ENCODE results near the gene PLOD3. TPM values are rescaled to one million over a fixed set of nuclear protein-coding genes. Genes with fewer than 3 reads are reported as not detected.

PLOD3 gene
- total and polyA plus RNA-seq, 5 donors from 2014 or later: 13.8 to 35.4 (median 15.0) TPM

- no peak for DNase-seq
- Histone ChIP-seq H3K9me3 (ENCODE audit: control insufficient read depth in 2 of 2, low read length in 2 of 2) (no peaks in the 10 kb centered on the region), H3K27ac (ENCODE audit: insufficient read depth, low read length, poor library complexity, severe bottlenecking) (no peak overlapping the region), H3K36me3 (ENCODE audit: control insufficient read depth, insufficient read depth, low read length) (no peaks in the 10 kb centered on the region), H3K4me1 (ENCODE audit: control insufficient read depth, insufficient read depth, low read length, poor library complexity, severe bottlenecking) (peaks cover 61% of the 10 kb centered on the region), H3K27me3 (ENCODE audit: control insufficient read depth, insufficient read depth, low read length) (peaks cover 54% of the 10 kb centered on the region), H3K4me3 (ENCODE audit: low read depth, low read length) (no peak overlapping the region)
- Mint-ChIP-seq H3K9me3 (peaks cover 0 to 14% (median 3%) of the 10 kb centered on the region in 7 donors), H3K4me1 (peaks cover 6 to 79% (median 47%) of the 10 kb centered on the region in 4 donors), H3K27ac (no peak overlapping the region), H3K4me3 (peak overlapping the region; percentile 24 to 64 (median 46)), H3K36me3 (peaks cover 4% of the 10 kb centered on the region), H3K27me3 (peaks cover 85% of the 10 kb centered on the region)
- ATAC-seq (ENCODE audit: low read depth in 2 of 2): no peak
Observed at GRCh38 chr7:101169110-101169837, 48.1 kb downstream of the PLOD3 start.

- Mint-ChIP-seq H3K36me3 (peaks cover 4% of the 10 kb centered on the region), H3K27me3 (peaks cover 79% of the 10 kb centered on the region), H3K4me3 (peak overlapping the region in 3 of 4 donors; percentile 2 to 52 (median 4)), H3K9me3 (peaks cover 0 to 13% (median 3%) of the 10 kb centered on the region in 7 donors), H3K27ac (peak overlapping the region in 1 of 3 donors; percentile 38), H3K4me1 (peaks cover 6 to 74% (median 42%) of the 10 kb centered on the region in 4 donors)
- H3K4me3 ChIP-seq (ENCODE audit: low read depth, low read length): no peak overlapping the region
- H3K9me3 ChIP-seq (ENCODE audit: control insufficient read depth in 2 of 2, low read length in 2 of 2): no peaks in the 10 kb centered on the region
- peaks cover 61% of the 10 kb centered on the region for H3K4me1 ChIP-seq (ENCODE audit: control insufficient read depth, insufficient read depth, low read length, poor library complexity, severe bottlenecking)
- ATAC-seq (ENCODE audit: low read depth in 2 of 2) (no peak), DNase-seq (no peak)
- peaks cover 51% of the 10 kb centered on the region for H3K27me3 ChIP-seq (ENCODE audit: control insufficient read depth, insufficient read depth, low read length)
- no peak overlapping the region for H3K27ac ChIP-seq (ENCODE audit: insufficient read depth, low read length, poor library complexity, severe bottlenecking)
- H3K36me3 ChIP-seq (ENCODE audit: control insufficient read depth, insufficient read depth, low read length): no peaks in the 10 kb centered on the region
Observed at GRCh38 chr7:101168412-101169049, 48.9 kb downstream of the PLOD3 start.

GRCh38 chr7:101167645-101168411, 49.6 kb downstream of the PLOD3 start:
- peaks cover 0 to 13% (median 3%) of the 10 kb centered on the region in 7 donors for H3K9me3 Mint-ChIP-seq
- Histone ChIP-seq H3K27me3 (ENCODE audit: control insufficient read depth, insufficient read depth, low read length) (peaks cover 51% of the 10 kb centered on the region), H3K4me3 (ENCODE audit: low read depth, low read length) (no peak overlapping the region), H3K36me3 (ENCODE audit: control insufficient read depth, insufficient read depth, low read length) (no peaks in the 10 kb centered on the region), H3K9me3 (ENCODE audit: control insufficient read depth in 2 of 2, low read length in 2 of 2) (no peaks in the 10 kb centered on the region), H3K4me1 (ENCODE audit: control insufficient read depth, insufficient read depth, low read length, poor library complexity, severe bottlenecking) (peaks cover 57% of the 10 kb centered on the region), H3K27ac (ENCODE audit: insufficient read depth, low read length, poor library complexity, severe bottlenecking) (no peak overlapping the region)
- peaks cover 6 to 70% (median 42%) of the 10 kb centered on the region in 4 donors for H3K4me1 Mint-ChIP-seq
- H3K27me3 Mint-ChIP-seq: peaks cover 79% of the 10 kb centered on the region
- H3K36me3 Mint-ChIP-seq: peaks cover 4% of the 10 kb centered on the region
- no peak for DNase-seq
- H3K27ac Mint-ChIP-seq: no peak overlapping the region
- no peak for ATAC-seq (ENCODE audit: low read depth in 2 of 2)
- H3K4me3 Mint-ChIP-seq: peak overlapping the region in 1 of 4 donors; percentile 4

GRCh38 chr7:101166909-101167644, 50.3 kb downstream of the PLOD3 start:
- Histone ChIP-seq H3K4me1 (ENCODE audit: control insufficient read depth, insufficient read depth, low read length, poor library complexity, severe bottlenecking) (peaks cover 57% of the 10 kb centered on the region), H3K9me3 (ENCODE audit: control insufficient read depth in 2 of 2, low read length in 2 of 2) (no peaks in the 10 kb centered on the region), H3K36me3 (ENCODE audit: control insufficient read depth, insufficient read depth, low read length) (no peaks in the 10 kb centered on the region), H3K27ac (ENCODE audit: insufficient read depth, low read length, poor library complexity, severe bottlenecking) (no peak overlapping the region), H3K4me3 (ENCODE audit: low read depth, low read length) (no peak overlapping the region), H3K27me3 (ENCODE audit: control insufficient read depth, insufficient read depth, low read length) (peaks cover 51% of the 10 kb centered on the region)
- Mint-ChIP-seq H3K27me3 (peaks cover 81% of the 10 kb centered on the region), H3K9me3 (peaks cover 0 to 13% (median 3%) of the 10 kb centered on the region in 7 donors), H3K36me3 (peaks cover 4% of the 10 kb centered on the region), H3K4me3 (peak overlapping the region in 1 of 4 donors; percentile 4), H3K27ac (no peak overlapping the region), H3K4me1 (peaks cover 6 to 72% (median 44%) of the 10 kb centered on the region in 4 donors)
- ATAC-seq (ENCODE audit: low read depth in 2 of 2): no peak
- no peak for DNase-seq

- DNase-seq (no peak), ATAC-seq (ENCODE audit: low read depth in 2 of 2) (no peak)
- H3K27me3 Mint-ChIP-seq: peaks cover 79% of the 10 kb centered on the region
- peaks cover 0 to 13% (median 3%) of the 10 kb centered on the region in 7 donors for H3K9me3 Mint-ChIP-seq
- Histone ChIP-seq H3K4me1 (ENCODE audit: control insufficient read depth, insufficient read depth, low read length, poor library complexity, severe bottlenecking) (peaks cover 52% of the 10 kb centered on the region), H3K9me3 (ENCODE audit: control insufficient read depth in 2 of 2, low read length in 2 of 2) (no peaks in the 10 kb centered on the region), H3K27ac (ENCODE audit: insufficient read depth, low read length, poor library complexity, severe bottlenecking) (no peak overlapping the region), H3K36me3 (ENCODE audit: control insufficient read depth, insufficient read depth, low read length) (no peaks in the 10 kb centered on the region), H3K27me3 (ENCODE audit: control insufficient read depth, insufficient read depth, low read length) (peaks cover 51% of the 10 kb centered on the region), H3K4me3 (ENCODE audit: low read depth, low read length) (no peak overlapping the region)
- peaks cover 6 to 67% (median 43%) of the 10 kb centered on the region in 4 donors for H3K4me1 Mint-ChIP-seq
- peak overlapping the region in 1 of 4 donors; percentile 32 for H3K4me3 Mint-ChIP-seq
- no peak overlapping the region for H3K27ac Mint-ChIP-seq
- peaks cover 4% of the 10 kb centered on the region for H3K36me3 Mint-ChIP-seq
Observed at GRCh38 chr7:101166648-101166908, 50.8 kb downstream of the PLOD3 start.

- H3K9me3 Mint-ChIP-seq: peaks cover 0 to 10% (median under 1%) of the 10 kb centered on the region in 7 donors
- Histone ChIP-seq H3K4me3 (ENCODE audit: low read depth, low read length) (no peak overlapping the region), H3K27ac (ENCODE audit: insufficient read depth, low read length, poor library complexity, severe bottlenecking) (no peak overlapping the region), H3K36me3 (ENCODE audit: control insufficient read depth, insufficient read depth, low read length) (no peaks in the 10 kb centered on the region), H3K4me1 (ENCODE audit: control insufficient read depth, insufficient read depth, low read length, poor library complexity, severe bottlenecking) (peaks cover 49% of the 10 kb centered on the region), H3K9me3 (ENCODE audit: control insufficient read depth in 2 of 2, low read length in 2 of 2) (no peaks in the 10 kb centered on the region), H3K27me3 (ENCODE audit: control insufficient read depth, insufficient read depth, low read length) (peaks cover 47% of the 10 kb centered on the region)
- peak overlapping the region in 2 of 3 donors; percentile 4 to 91 for H3K27ac Mint-ChIP-seq
- peaks cover 74% of the 10 kb centered on the region for H3K27me3 Mint-ChIP-seq
- H3K4me1 Mint-ChIP-seq: peaks cover 6 to 62% (median 39%) of the 10 kb centered on the region in 4 donors
- DNase-seq: no peak
- peak overlapping the region; percentile 43 to 96 (median 76) for H3K4me3 Mint-ChIP-seq
- no peak for ATAC-seq (ENCODE audit: low read depth in 2 of 2)
- peaks cover 4% of the 10 kb centered on the region for H3K36me3 Mint-ChIP-seq
Observed at GRCh38 chr7:101165958-101166647, 51.3 kb downstream of the PLOD3 start.

Measured in CD4-positive, CD25-positive, alpha-beta regulatory T cell (primary cell).